Uterus (tissue), 2 donors: ENCODE measurements around the gene AK1.

ENCODE experiments used
- POLR2A ChIP-seq, 2 donors: fragments of 450-650 bp; IDR thresholded peaks; one replicate each; pipeline ENCODE4 v1.6.1; 2016; ENCODE audit warnings: antibody characterized with exemption in 2 of 2, mild to moderate bottlenecking in 1 of 2, moderate library complexity in 1 of 2
- TF ChIP-seq, protein P1 (sequence below), 4 experiments: fragments of 200-600 bp in 2 of 4; fragments of 450-650 bp in 2 of 4; sonication (generic) in 2 of 4; IDR thresholded peaks; one replicate each; pipeline ENCODE4 v1.5.1; 2016 to 2019; ENCODE audit warnings: antibody characterized with exemption in 4 of 4, mild to moderate bottlenecking in 2 of 4, moderate library complexity in 1 of 4

DNA sequence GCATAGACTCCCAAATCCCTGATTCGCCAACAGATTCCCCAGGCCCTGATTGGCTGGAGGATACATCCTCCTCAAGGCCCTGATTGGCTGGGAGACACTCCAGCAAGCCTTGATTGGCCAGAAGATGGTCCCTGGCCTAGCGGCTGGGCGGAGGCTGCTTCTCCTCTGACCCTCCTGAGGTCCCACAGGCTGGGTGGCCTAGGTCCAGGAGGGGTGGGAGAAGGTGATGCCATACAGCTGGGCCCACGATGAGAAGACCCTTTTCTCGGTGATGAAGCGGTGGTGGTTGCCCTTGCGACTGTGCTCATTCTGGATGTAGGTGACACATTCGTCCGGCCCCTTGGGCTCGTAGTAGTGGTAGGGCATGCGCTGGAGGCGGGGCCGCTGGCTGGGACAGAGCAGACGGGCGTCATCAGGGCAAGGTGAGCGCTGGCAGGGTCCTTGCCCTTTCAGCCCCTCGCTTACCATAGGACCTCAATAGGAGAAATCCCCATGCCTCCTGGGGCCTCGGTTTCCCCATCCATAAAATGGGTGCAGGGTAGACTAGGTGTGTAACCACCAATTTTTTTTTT, 9.0 kb upstream of the AK1 start:
- TF ChIP-seq, protein P1, sequence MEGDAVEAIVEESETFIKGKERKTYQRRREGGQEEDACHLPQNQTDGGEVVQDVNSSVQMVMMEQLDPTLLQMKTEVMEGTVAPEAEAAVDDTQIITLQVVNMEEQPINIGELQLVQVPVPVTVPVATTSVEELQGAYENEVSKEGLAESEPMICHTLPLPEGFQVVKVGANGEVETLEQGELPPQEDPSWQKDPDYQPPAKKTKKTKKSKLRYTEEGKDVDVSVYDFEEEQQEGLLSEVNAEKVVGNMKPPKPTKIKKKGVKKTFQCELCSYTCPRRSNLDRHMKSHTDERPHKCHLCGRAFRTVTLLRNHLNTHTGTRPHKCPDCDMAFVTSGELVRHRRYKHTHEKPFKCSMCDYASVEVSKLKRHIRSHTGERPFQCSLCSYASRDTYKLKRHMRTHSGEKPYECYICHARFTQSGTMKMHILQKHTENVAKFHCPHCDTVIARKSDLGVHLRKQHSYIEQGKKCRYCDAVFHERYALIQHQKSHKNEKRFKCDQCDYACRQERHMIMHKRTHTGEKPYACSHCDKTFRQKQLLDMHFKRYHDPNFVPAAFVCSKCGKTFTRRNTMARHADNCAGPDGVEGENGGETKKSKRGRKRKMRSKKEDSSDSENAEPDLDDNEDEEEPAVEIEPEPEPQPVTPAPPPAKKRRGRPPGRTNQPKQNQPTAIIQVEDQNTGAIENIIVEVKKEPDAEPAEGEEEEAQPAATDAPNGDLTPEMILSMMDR (IDR thresholded peaks at IDR 0.05): no peak
- TF ChIP-seq POLR2A (IDR thresholded peaks at IDR 0.05): no peak
